ENCODE data around the gene PTPRD. TPM values are rescaled to one million over a fixed set of nuclear protein-coding genes. Genes with fewer than 3 reads are reported as not detected.
A peak's percentile ranks its signal among the peaks of the same experiment; 100 is the strongest.

The PTPRD gene
- polyA plus RNA-seq, 3 donors = 106 to 122 (median 110) TPM

DNA sequence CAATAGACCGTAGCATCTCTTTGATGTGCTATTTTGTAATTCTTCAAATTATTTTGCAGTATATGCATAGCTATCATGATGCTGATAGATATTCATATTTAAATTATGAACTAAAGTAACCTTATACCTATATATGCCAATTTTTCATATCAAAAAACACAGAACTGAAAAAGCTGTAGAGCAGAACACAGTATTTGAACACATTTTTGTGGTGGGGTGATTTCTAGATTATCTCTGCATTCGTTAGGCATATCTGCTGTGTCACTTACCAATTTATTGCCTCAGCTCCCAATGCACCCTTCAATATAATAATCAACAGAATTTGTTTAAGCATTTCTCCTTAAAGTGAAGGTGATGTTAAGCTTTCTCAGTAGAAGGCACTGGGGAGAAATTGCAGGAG lies 998.2 kb downstream of the PTPRD start:
- no peak for DNase-seq

DNA sequence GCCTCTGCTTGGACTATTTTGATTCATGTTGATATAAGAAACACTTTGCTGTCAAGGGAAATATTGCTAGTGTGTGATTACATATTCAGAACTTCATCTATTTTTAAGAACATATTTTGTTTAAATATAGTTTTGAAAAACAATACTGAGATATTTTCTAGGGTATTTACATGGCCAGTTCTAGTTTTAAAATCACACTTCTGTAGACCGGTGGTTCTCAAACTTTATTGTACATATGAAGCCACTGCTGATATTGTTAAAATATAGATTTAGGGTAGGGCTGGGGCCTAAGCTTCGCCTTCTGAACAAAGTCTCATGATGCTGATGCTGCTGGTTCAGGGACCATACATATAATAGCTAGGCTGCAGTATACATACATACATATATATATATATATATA lies 1000.0 kb downstream of the PTPRD start:
- no peak for DNase-seq

GRCh38 chr9:9612270-9612669 lies 1000.5 kb downstream of the PTPRD start:
- no peak for DNase-seq

DNA sequence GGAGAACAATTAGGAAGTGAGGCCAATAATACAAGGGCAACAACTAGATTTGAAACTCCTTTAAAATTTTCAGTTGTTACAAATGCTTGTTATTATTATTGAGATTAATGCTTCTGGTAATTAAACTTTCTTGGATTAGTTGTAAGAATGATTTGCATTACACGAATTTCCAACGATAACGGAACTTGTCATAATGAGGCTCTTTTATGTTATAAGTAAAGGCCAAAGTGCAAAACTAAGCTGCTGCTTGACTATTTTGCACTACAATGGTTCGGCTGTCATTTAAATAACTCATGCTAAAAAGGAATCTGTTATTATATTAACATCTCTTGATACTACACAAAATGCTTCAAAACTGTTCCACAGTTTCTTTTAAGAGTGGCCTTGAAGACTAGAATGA lies 1007.1 kb downstream of the PTPRD start:
- no peak for DNase-seq

GRCh38 chr9:9603345-9603744 lies 1009.5 kb downstream of the PTPRD start:
- no peak for DNase-seq

- DNase-seq = no peak
These were observed 1014.1 kb downstream of the PTPRD start for GRCh38 chr9:9598723-9599122.

DNA sequence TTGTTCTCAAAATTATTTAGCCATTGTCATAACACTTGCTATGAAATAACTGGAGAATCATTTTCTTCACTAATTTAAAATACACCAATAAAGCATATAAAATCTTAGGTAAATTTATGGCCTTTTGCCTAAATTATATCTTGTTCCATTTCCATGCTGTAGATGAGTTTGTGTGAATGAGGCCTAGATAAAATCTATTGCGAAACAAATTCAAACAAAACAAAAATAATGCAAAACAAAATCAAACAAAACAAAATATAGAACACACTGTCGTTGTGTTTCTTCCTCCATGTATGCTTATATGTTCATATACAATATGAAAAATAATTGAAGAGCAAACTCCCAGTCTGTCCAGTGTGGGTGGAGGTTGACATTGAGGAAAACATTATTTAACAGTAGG lies 1020.7 kb downstream of the PTPRD start:
- no peak for DNase-seq

DNA sequence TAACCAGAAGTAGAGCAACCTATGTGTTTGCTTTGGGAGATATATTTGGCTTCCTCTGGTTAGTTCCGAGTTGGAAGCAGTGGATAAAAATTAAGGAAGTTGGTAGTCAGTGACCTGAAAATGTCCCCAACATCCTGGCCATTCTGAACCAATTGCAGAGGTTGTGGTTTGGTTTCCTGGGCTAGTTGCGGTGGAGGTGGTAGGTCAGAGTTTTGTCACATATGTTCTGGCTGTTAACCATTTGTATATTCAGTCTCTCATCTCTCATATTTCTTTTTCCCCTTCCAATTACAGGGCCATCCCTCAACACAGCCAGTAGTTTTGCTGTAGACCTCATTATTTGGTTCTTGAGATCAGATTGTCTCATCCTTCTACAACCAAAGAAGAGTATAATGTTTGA lies 1026.9 kb downstream of the PTPRD start:
- DNase-seq = no peak

- no peak for DNase-seq
These were observed 1038.7 kb downstream of the PTPRD start for GRCh38 chr9:9574080-9574479.

DNA sequence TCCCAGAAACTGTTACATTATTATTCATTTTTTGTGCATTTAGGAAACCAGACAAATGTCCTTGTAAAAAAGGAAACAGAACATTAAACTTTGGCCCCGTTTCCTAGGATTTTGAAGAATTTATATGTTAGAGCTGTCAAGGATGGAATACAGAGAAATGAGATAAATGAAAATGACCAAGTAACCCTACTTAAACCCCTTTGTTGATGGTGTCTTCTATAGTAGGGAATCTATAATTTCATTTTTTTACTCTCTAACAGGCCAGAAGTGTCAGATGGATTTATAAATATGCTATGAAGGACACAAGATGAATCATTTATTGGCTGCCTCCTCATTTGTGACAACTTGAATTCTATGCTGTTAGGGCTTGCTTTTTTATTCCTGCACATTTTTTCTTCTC lies 1047.1 kb downstream of the PTPRD start:
- no peak for DNase-seq

DNA sequence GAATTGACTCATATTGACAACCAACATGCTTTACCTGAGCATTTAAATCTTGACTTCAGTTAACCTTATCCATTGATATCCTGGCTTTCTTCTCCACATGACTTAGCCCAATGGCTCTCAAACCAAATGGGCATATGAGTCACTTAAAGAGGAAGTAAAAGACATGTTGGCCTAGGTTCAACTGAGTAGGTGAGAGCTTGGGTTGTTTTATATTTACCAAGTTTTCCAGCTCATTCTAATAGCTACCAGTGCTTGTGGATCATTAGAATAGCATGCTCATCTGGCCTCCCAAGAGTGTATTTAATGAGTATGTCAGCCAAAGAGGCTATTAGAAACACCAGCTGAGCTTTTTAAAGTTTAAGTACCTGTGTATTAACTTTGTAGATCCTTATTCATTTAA lies 1049.0 kb downstream of the PTPRD start:
- no peak for DNase-seq

- no peak for DNase-seq
These were observed 1052.3 kb downstream of the PTPRD start for GRCh38 chr9:9560382-9561035.

GRCh38 chr9:9558907-9559306 lies 1053.9 kb downstream of the PTPRD start:
- DNase-seq = no peak

- no peak for DNase-seq
These were observed 1054.9 kb downstream of the PTPRD start for GRCh38 chr9:9557804-9558334.

GRCh38 chr9:9556865-9557803 lies 1055.7 kb downstream of the PTPRD start:
- DNase-seq = no peak

DNA sequence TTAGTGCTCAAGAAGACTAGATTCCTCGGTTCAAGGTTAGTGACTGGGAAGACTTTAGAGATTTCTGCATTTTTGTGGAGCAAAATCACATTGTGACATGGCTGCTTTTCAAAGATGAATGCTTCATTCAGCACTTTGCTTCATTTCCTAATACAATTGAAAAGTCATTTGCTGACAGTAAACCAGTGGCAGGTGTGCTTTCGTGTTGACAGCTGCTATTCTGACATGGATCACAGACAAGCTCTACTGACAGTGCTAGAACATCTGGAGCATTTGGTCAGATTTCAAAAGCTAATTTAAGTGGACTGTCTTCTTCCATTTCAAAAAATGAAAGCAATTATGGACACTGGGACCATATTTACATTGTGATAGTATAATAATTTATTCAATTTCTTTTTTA lies 1060.1 kb downstream of the PTPRD start:
- DNase-seq = no peak

DNA sequence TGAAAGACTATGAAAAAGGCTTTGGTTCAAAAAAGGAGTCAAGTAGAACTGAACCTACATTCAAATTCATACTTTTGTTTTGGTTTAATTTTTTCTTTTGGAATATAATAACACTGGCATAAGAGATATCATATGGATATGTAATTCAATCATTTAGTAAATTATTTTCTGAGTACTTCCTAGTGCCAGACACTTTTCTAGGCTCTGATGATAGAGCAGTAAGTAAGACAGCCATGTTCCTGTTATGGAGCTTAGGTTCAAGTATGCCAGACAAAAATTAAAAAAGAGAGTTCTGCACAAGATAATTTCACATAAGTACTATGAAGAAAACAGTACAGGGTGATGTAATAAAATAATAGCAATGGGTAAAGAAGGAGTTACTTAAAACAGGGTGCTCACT lies 1074.0 kb downstream of the PTPRD start:
- DNase-seq = no peak

DNA sequence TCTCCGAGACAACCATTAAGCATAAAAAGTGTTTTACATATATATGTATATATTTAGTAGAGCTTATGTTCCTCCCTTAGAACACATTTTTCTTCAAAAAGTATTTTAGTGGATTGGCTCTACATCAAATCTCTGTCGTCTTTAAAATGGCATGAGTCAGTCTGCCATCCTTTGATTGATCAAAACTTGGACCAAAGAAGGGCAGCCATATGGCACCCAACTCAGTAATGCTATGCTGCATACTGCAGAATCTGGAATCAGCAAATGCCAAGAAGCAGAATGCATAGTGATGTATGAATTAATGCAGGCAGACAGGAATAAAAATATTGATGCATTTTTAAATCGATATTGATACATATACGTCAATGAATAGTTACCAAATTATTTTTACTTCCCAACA lies 1074.4 kb downstream of the PTPRD start:
- DNase-seq = no peak

DNA sequence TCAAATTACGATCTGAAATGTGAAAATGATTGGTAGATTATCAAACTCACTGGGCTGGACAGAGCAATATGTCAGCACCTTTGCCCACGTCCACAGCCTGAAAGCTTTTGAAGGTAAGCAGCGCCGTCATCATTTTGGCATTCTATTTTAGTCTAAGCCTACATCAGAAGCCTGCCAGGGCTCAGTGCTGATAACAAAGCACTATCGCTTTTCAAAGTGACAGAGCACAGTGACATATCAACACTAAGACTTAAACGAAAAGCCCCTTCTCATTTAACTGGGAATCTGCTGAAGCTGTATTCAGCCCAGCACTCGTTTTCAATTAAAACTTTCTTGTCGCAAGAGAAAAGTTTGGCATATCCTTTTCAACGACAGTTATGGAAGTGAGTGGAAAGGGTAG lies 1076.3 kb downstream of the PTPRD start:
- no peak for DNase-seq

- peak; percentile 52 for DNase-seq
These were observed 1089.2 kb downstream of the PTPRD start for GRCh38 chr9:9523476-9524139.

DNA sequence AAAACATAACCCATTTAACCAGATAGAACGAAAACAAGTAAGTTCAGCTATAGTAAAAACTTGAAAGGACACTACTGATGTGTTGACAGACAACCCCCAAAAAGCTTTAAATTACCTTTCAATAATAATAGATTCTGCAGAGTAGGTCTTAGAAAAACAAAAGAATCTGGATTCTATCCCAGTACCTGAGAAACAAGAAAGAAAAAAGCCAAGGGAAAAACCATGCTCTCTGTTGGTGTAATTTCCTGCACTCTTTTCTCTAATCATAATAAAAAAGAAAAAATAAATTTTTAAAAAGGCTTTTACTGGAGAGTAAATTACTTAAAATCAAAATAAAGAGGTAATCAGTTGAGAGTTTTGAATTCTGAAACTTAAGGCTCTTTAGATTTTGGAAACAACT lies 1090.4 kb downstream of the PTPRD start:
- DNase-seq = no peak

GRCh38 chr9:9521033-9521779 lies 1091.6 kb downstream of the PTPRD start:
- DNase-seq = no peak

Measured in renal pelvis (tissue), 4 donors.